ENCODE measurements around the gene PPM1M.

Gene PPM1M

DNA sequence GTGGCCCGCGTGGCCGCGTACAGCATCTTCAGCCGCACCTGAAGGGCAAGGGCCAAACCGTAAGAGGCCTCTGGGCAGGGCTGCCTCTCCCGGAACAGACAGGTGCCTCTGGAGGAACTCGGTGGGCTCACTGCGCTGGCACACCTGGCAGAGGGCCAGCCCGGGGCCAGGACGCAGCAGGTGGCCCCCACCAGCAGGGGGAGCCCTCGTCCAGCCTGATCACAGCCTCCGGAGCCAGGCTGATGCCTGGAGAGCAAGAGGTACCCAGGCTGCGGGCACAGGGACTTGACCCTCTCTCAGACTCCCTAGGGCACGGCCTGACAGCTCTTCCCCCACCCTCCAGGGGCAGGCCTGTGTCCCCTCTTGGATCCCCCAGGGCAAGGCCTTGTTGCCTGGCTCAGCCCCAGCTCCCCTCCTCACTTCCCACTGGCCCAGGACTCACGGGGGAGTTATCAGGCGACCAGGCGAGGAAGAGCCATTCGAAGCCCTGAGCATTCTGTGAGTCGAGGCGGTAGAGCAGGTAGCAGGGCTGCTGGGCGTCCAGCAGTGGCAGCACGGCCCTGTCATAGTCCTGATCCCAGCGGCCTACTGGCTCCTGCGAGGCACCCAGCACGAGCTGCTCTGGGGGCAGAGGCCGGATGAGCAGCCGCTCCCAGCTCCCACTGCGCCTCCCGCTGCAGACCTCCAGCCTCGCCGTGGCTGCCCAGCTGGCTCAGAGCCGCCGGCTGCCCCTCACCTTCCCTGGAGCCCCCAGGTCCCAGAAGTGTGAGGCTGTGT, 13.9 kb upstream of the PPM1M start:
- Mint-ChIP-seq H3K36me3 (ENCODE audit: low read depth) (peaks cover 82% of the 10 kb centered on the region), H3K4me1 (ENCODE audit: low read depth) (peaks cover 59% of the 10 kb centered on the region), H3K27me3 (no peaks in the 10 kb centered on the region), H3K9me3 (no peaks in the 10 kb centered on the region), H3K4me3 (no peak overlapping the region), H3K27ac (peak overlapping the region; percentile 82)
- peak; percentile 94 for DNase-seq

DNA sequence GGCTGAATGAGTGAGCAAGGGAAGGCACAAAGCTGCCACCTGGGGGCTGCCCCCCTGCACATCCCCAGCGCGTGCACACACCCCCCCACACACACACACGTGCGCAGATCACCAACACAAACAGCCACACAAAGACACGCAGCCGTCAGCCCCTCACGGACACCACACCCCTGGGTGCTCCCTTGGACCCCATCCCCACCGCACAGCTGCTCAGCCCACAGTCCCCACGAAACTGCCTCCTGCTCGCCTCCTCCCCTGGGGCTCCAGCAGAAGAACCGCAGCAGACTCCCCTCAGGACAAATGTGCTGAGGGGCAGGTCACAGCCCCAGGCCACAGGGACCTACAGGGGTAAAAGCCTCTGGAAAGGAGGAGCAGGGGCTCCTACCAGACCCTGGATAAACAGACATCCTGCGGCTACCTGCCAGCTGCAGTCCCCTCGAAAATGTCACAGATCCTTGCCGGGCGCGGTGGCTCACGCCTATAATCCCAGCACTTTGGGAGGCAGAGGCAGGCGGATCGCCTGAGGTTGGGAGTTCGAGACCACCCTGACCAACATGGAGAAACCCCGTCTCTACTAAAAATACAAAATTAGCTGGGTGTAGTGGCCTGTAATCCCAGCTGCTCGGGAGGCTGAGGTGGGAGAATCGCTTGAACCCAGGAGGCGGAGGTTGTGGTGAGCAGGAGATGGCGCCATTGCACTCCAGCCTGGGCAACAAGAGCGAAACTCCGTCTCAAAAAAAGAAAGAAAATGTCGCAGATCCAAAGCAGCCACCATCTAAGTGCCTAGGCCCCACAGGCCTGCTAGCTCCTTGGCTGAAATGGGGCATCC, 13.1 kb upstream of the PPM1M start:
- peak; percentile 61 for DNase-seq
- Mint-ChIP-seq H3K27ac (peak overlapping the region; percentile 85), H3K27me3 (no peaks in the 10 kb centered on the region), H3K36me3 (ENCODE audit: low read depth) (peaks cover 81% of the 10 kb centered on the region), H3K4me1 (ENCODE audit: low read depth) (peaks cover 63% of the 10 kb centered on the region), H3K4me3 (no peak overlapping the region), H3K9me3 (no peaks in the 10 kb centered on the region)

GRCh38 chr3:52233108-52233591, 12.4 kb upstream of the PPM1M start:
- no peaks in the 10 kb centered on the region for H3K27me3 Mint-ChIP-seq
- peaks cover 75% of the 10 kb centered on the region for H3K36me3 Mint-ChIP-seq (ENCODE audit: low read depth)
- peak overlapping the region; percentile 85 for H3K27ac Mint-ChIP-seq
- H3K4me3 Mint-ChIP-seq = no peak overlapping the region
- H3K9me3 Mint-ChIP-seq = no peaks in the 10 kb centered on the region
- peak; percentile 28 for DNase-seq
- peaks cover 66% of the 10 kb centered on the region for H3K4me1 Mint-ChIP-seq (ENCODE audit: low read depth)

- H3K4me1 Mint-ChIP-seq (ENCODE audit: low read depth) = peaks cover 68% of the 10 kb centered on the region
- DNase-seq = peak; percentile 24
- peak overlapping the region; percentile 85 for H3K27ac Mint-ChIP-seq
- no peaks in the 10 kb centered on the region for H3K9me3 Mint-ChIP-seq
- no peak overlapping the region for H3K4me3 Mint-ChIP-seq
- no peaks in the 10 kb centered on the region for H3K27me3 Mint-ChIP-seq
- H3K36me3 Mint-ChIP-seq (ENCODE audit: low read depth) = peaks cover 74% of the 10 kb centered on the region
Measured at GRCh38 chr3:52233968-52234367, 11.6 kb upstream of the PPM1M start.

DNA sequence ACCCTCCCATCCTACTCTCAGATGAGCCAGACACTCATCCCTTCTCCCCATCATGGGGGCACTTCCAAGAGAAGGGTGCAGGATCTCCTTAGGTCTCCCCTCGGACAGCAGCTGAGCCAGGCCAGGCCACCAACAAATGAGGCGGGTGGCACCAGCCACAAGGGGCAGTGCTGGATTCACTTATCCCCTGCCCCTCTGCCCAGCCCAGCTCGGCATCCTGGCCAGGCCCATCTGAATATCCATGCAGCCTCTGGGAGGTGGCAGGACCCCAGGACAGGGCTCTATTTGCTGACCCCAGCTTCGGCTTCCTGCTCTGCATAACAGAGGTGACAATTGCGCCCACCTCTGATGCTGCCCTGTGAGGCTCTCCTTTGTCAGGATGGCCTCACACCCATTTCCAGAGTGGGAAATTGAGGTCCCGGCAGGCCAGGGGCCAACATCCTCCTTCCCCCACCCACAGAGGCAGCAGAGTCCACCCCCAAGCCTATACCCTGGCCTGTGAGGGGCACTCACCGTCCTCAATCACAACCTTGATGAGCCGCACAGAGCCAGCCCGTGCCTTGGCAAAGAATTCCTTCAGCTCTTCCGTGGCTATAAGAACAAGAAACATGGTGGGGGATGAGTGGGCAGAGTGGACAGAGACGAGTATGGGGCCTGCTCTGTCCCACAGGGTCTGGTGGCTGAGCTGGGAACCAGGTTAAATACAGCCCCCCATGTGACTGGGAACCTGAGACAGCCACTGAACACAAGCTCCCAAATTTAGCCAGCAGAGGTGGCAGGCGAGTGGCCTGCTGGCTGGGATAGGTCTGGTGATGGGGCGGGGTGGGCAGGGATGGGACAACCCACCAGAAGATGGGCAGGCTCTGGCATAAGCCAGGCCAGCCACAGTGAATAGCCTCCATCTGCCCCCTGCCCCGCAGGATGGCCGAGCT, 10.8 kb upstream of the PPM1M start:
- peaks cover 70% of the 10 kb centered on the region for H3K4me1 Mint-ChIP-seq (ENCODE audit: low read depth)
- H3K27me3 Mint-ChIP-seq = no peaks in the 10 kb centered on the region
- peak; percentile 26 for DNase-seq
- H3K4me3 Mint-ChIP-seq = no peak overlapping the region
- H3K9me3 Mint-ChIP-seq = no peaks in the 10 kb centered on the region
- peaks cover 73% of the 10 kb centered on the region for H3K36me3 Mint-ChIP-seq (ENCODE audit: low read depth)
- peak overlapping the region; percentile 85 for H3K27ac Mint-ChIP-seq

DNA sequence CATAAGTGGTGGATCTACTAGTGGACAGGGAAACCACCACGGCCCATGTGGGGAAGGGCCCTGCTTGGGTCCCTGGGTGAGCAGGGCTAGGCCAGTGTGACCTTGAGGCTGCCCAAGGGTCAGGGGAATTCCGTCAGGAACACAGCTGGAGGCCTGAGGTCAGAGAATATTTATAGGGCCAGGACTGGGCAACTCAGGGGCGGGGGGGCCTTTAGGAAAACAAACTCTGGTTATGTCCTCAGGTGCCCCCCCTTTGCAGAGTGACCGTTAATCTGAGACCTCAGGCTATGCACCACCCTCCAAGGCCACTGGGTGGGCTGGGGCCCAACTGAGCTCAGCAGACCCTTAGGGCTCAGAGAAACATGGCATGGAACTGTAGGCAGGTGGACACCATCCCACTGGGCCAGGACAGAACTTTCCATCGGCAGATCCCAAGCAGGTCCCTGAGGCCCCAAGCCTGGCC, 9.1 kb upstream of the PPM1M start:
- no peaks in the 10 kb centered on the region for H3K27me3 Mint-ChIP-seq
- peak; percentile 25 for DNase-seq
- peak overlapping the region; percentile 31 for H3K4me3 Mint-ChIP-seq
- no peaks in the 10 kb centered on the region for H3K9me3 Mint-ChIP-seq
- peaks cover 82% of the 10 kb centered on the region for H3K4me1 Mint-ChIP-seq (ENCODE audit: low read depth)
- H3K27ac Mint-ChIP-seq = peak overlapping the region; percentile 85
- peaks cover 68% of the 10 kb centered on the region for H3K36me3 Mint-ChIP-seq (ENCODE audit: low read depth)

- peak; percentile 28 for DNase-seq
- Mint-ChIP-seq H3K4me3 (peak overlapping the region; percentile 98), H3K27ac (peak overlapping the region; percentile 95), H3K9me3 (no peaks in the 10 kb centered on the region), H3K4me1 (ENCODE audit: low read depth) (peaks cover 83% of the 10 kb centered on the region), H3K27me3 (no peaks in the 10 kb centered on the region), H3K36me3 (ENCODE audit: low read depth) (peaks cover 63% of the 10 kb centered on the region)
Measured at GRCh38 chr3:52237006-52237656, 8.4 kb upstream of the PPM1M start.

DNA sequence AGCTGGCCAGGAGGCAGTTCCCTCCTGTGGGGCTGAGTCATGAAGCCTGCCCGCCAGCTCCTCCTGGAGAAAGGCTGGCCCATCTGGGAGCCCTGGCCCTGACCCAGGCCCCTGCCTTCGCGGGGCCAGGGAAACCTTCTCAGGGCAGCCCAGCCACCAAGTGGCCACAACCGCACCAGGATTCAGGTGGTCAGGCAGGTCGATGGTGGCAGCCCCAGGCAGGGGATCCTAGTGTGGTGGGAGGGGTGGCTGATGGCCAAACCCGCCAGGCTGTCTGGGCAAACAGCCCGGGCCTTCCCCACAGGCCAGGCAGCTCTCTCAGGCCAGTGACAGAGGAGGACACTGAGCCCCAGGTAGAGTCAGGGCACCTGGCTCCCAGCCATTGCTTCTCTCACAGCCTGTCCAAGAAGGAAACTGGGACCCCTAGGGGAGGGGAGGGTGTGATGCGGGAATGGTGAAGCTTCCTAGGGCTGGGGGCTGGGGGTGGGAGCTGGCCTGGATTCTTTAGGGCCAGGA, 7.8 kb upstream of the PPM1M start:
- DNase-seq = peak; percentile 36
- H3K4me1 Mint-ChIP-seq (ENCODE audit: low read depth) = peaks cover 80% of the 10 kb centered on the region
- H3K27me3 Mint-ChIP-seq = no peaks in the 10 kb centered on the region
- no peaks in the 10 kb centered on the region for H3K9me3 Mint-ChIP-seq
- peaks cover 60% of the 10 kb centered on the region for H3K36me3 Mint-ChIP-seq (ENCODE audit: low read depth)
- H3K27ac Mint-ChIP-seq = peak overlapping the region; percentile 95
- H3K4me3 Mint-ChIP-seq = peak overlapping the region; percentile 98

DNA sequence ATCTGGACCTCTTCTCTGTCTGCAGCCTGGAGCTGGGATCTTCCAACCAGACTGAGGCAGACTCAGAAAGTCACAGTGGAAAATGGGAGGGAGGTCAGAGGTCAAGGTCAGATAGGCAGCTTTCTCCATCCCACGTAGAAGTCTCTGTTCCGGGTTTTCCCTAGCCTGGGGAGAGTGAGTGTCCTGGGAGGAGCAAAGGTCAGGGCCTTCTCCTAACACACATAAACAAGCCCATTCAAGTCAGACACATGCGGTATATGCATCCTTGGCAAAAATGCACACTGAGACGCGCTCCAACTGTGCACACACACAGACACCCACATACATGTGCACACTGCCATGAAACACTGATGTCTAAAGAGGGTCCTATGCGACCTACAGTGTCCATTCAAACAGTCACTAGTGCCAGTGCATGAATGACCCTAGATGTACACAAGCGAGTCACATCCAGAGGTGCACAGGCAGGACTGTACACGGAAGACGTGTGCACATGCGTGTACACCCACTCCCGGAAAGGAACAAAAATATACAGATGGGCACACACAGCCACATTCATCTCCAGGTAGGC, 7.3 kb upstream of the PPM1M start:
- Mint-ChIP-seq H3K4me3 (peak overlapping the region; percentile 98), H3K9me3 (no peaks in the 10 kb centered on the region), H3K27me3 (no peaks in the 10 kb centered on the region), H3K27ac (peak overlapping the region; percentile 95), H3K4me1 (ENCODE audit: low read depth) (peaks cover 79% of the 10 kb centered on the region), H3K36me3 (ENCODE audit: low read depth) (peaks cover 55% of the 10 kb centered on the region)
- DNase-seq = no peak

DNA sequence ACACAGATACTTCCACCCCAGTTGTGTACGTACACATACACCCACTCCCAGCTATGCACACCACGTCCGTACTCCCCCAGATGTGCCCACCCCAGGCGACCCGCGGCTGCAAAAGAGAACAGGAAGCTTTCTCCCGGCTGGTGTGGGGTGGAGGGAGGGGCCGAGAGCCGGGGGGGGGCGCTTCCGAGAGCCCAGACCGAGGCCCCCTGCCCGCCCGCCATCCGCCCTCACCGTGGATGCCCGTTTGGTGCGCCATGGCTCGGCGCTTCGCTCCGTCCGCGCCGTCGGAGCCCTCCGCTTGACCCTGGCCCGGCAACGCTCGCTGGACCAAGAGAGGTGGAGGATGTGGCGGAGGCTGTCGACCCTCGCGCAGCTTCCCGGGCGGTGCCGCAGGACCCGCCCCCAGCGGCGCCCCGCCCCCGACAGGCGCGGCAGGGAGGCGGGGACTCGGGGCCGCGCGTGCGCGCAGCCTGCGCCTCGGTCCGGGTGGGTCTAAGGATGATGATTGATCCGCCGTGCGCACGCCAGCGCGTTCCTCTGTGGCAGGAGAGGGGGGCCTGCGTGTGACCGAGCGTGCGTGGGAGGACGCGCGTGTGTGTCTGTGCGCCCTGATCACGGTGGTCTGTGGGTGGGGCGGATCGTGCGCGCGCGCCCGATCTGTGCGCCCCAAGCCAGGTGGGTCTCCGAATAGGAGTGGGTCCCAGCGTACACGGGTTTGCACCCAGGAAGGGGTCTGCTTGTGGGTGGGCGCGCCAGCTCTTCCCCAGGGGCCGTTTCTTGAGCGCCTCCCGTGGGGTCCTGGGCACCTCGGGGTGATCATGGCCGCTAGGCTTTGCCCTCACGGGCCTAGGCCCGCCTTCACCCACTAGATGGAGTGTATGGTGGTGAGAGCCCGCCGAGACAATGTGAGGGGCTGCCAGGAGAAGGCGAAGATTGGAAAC, 6.5 kb upstream of the PPM1M start, which contains the start of gene TWF2:
Gene TWF2 (minus strand): TSS at position 398 of the 941 bp plus-strand sequence. CDS start 142 bp downstream, at position 256.
- H3K4me1 Mint-ChIP-seq (ENCODE audit: low read depth) = peaks cover 81% of the 10 kb centered on the region
- H3K4me3 Mint-ChIP-seq = peak within 1 kb of the TSS; percentile 98
- H3K27ac Mint-ChIP-seq = peak within 1 kb of the TSS; percentile 95
- H3K27me3 Mint-ChIP-seq = no peaks in the 10 kb centered on the region
- H3K9me3 Mint-ChIP-seq = no peaks in the 10 kb centered on the region
- H3K36me3 Mint-ChIP-seq (ENCODE audit: low read depth) = peaks cover 47% of the 10 kb centered on the region
- peak; percentile 93 for DNase-seq

- peak; percentile 69 for DNase-seq
- H3K27ac Mint-ChIP-seq = peak overlapping the region; percentile 95
- H3K4me3 Mint-ChIP-seq = peak overlapping the region; percentile 98
- peaks cover 43% of the 10 kb centered on the region for H3K36me3 Mint-ChIP-seq (ENCODE audit: low read depth)
- no peaks in the 10 kb centered on the region for H3K9me3 Mint-ChIP-seq
- no peaks in the 10 kb centered on the region for H3K27me3 Mint-ChIP-seq
- peaks cover 81% of the 10 kb centered on the region for H3K4me1 Mint-ChIP-seq (ENCODE audit: low read depth)
Measured at GRCh38 chr3:52240059-52240885, 5.3 kb upstream of the PPM1M start.
